ENCODE measurements around the gene LYPLAL1. TPM values are rescaled to one million over a fixed set of nuclear protein-coding genes. Genes with fewer than 3 reads are reported as not detected.

Gene LYPLAL1
- total and polyA plus RNA-seq, 2 of the 13 experiments (the other 11 are each of a cell fraction or from before 2014, with no cell fraction given): 17.0 to 31.6 TPM

DNA sequence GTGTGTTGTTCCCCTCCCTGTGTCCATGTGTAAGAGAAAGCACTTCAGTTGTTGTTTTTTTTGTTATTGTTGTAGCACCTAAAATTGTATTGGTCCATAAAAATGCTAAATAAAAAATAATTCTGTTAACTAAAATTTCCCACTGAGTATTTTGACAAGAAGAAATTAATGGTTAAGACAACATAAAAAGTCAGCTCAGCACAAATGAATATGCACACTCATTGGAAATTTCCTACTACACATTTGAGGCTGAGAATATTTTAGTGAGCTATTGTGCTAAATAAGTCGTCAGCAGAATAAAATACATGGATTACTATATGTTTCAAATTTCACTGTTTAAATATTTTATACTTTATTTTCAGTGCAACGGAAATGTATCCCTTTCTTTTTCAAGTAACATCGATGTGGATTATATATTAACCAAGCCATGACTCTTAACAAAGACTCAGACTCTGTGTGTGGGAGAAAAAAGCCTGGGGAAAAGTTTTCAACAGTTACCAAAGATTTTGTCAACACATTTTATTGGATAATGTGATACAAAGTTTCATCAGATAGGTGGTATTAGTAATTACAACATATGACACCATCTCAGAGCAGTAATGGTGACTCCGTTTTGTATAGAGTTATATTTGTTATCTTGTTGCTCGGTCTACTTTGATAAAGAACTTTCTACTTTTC is 63.4 kb downstream of the LYPLAL1 start:
- Histone ChIP-seq H3K9ac (ENCODE audit: insufficient read depth, low read depth, low read length) (no peak overlapping the region), H3K4me1 (ENCODE audit: insufficient read depth, low read length) (peaks cover 16% of the 10 kb centered on the region), H3K4me3 (replicated peaks in 1 of 3; ENCODE audit: insufficient read depth in 1 of 3, low read depth in 2 of 3, low read length in 3 of 3) (no peak overlapping the region; a peak in 1 of 6 replicates), H3K27me3 (ENCODE audit: control insufficient read depth in 1 of 2, insufficient read depth in 2 of 2, low read length in 2 of 2) (no peaks in the 10 kb centered on the region), H3K79me2 (ENCODE audit: insufficient read depth, low read length) (no peaks in the 10 kb centered on the region), H3K27ac (ENCODE audit: extremely low read length, insufficient read depth, low read length) (peak overlapping the region; percentile 36), H3K36me3 (replicated peaks in 1 of 2; ENCODE audit: control insufficient read depth in 1 of 2, insufficient read depth in 2 of 2, low read length in 2 of 2) (no peaks in the 10 kb centered on the region), H4K20me1 (ENCODE audit: insufficient read depth, low read length) (no peaks in the 10 kb centered on the region), H3K9me3 (ENCODE audit: low read length) (no peaks in the 10 kb centered on the region), H3K4me2 (ENCODE audit: low read depth, low read length) (peak overlapping the region; percentile 36), H2AFZ (ENCODE audit: low read length) (peak overlapping the region; percentile 50)
- DNase-seq (ENCODE audit: low spot score): peak; percentile 24
- ChIA-PET POLR2A (no interaction called here), CTCF (ENCODE audit: low intra/inter-chr PET ratio, low total read pairs) (no interaction called here)
- no TSS peak for BruUV-seq (replicated peaks)
- 46% methylated on average over 5 of the region's 5 CpGs for WGBS (ENCODE audit: low lambda C conversion rate)
- FAIRE-seq: no peak
- intact Hi-C loops (cut with micrococcal nuclease; ENCODE audit: unreplicated experiment) (no loop called here), in situ Hi-C loops (cut with HindIII; ENCODE audit: extremely low pct_ligation_motif_present, low pct_unique_long_range_greater_than_20kb) (no loop called here)
- ATAC-seq: peak; percentile 87
- no peak for TF ChIP-seq ZBTB38 (CRISPR knock-in tag; IDR thresholded peaks at IDR 0.05)
- TF ChIP-seq, protein P1, sequence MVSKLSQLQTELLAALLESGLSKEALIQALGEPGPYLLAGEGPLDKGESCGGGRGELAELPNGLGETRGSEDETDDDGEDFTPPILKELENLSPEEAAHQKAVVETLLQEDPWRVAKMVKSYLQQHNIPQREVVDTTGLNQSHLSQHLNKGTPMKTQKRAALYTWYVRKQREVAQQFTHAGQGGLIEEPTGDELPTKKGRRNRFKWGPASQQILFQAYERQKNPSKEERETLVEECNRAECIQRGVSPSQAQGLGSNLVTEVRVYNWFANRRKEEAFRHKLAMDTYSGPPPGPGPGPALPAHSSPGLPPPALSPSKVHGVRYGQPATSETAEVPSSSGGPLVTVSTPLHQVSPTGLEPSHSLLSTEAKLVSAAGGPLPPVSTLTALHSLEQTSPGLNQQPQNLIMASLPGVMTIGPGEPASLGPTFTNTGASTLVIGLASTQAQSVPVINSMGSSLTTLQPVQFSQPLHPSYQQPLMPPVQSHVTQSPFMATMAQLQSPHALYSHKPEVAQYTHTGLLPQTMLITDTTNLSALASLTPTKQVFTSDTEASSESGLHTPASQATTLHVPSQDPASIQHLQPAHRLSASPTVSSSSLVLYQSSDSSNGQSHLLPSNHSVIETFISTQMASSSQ (IDR thresholded peaks at IDR 0.05; ENCODE audit: low read depth): 0 out of 2 replicates have a peak, but pooled peaks have one; percentile 56
- TF ChIP-seq, protein P1 (CRISPR knock-in tag; IDR thresholded peaks at IDR 0.05; ENCODE audit: borderline replicate concordance): peak; percentile 32; the same call in 1 of the 2 replicates
- TF ChIP-seq, protein P2, sequence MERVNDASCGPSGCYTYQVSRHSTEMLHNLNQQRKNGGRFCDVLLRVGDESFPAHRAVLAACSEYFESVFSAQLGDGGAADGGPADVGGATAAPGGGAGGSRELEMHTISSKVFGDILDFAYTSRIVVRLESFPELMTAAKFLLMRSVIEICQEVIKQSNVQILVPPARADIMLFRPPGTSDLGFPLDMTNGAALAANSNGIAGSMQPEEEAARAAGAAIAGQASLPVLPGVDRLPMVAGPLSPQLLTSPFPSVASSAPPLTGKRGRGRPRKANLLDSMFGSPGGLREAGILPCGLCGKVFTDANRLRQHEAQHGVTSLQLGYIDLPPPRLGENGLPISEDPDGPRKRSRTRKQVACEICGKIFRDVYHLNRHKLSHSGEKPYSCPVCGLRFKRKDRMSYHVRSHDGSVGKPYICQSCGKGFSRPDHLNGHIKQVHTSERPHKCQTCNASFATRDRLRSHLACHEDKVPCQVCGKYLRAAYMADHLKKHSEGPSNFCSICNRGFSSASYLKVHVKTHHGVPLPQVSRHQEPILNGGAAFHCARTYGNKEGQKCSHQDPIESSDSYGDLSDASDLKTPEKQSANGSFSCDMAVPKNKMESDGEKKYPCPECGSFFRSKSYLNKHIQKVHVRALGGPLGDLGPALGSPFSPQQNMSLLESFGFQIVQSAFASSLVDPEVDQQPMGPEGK (CRISPR knock-in tag; IDR thresholded peaks at IDR 0.05): no peak
- TF ChIP-seq, protein P3, sequence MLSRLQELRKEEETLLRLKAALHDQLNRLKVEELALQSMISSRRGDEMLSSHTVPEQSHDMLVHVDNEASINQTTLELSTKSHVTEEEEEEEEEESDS (CRISPR knock-in tag; IDR thresholded peaks at IDR 0.05; ENCODE audit: borderline replicate concordance): no peak
- no peak for TF ChIP-seq ZSCAN21 (CRISPR knock-in tag; IDR thresholded peaks at IDR 0.05; ENCODE audit: borderline replicate concordance)
- no peak for TF ChIP-seq ZNF547 (CRISPR knock-in tag; IDR thresholded peaks at IDR 0.05)
- no peak for TF ChIP-seq XBP1 (CRISPR knock-in tag; IDR thresholded peaks at IDR 0.05)
- TF ChIP-seq JUN (CRISPR knock-in tag; IDR thresholded peaks at IDR 0.05): no peak
- TF ChIP-seq, protein P4, sequence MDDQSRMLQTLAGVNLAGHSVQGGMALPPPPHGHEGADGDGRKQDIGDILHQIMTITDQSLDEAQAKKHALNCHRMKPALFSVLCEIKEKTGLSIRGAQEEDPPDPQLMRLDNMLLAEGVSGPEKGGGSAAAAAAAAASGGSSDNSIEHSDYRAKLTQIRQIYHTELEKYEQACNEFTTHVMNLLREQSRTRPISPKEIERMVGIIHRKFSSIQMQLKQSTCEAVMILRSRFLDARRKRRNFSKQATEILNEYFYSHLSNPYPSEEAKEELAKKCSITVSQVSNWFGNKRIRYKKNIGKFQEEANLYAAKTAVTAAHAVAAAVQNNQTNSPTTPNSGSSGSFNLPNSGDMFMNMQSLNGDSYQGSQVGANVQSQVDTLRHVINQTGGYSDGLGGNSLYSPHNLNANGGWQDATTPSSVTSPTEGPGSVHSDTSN (CRISPR knock-in tag; IDR thresholded peaks at IDR 0.05; ENCODE audit: borderline replicate concordance): no peak
- TF ChIP-seq, protein P5, sequence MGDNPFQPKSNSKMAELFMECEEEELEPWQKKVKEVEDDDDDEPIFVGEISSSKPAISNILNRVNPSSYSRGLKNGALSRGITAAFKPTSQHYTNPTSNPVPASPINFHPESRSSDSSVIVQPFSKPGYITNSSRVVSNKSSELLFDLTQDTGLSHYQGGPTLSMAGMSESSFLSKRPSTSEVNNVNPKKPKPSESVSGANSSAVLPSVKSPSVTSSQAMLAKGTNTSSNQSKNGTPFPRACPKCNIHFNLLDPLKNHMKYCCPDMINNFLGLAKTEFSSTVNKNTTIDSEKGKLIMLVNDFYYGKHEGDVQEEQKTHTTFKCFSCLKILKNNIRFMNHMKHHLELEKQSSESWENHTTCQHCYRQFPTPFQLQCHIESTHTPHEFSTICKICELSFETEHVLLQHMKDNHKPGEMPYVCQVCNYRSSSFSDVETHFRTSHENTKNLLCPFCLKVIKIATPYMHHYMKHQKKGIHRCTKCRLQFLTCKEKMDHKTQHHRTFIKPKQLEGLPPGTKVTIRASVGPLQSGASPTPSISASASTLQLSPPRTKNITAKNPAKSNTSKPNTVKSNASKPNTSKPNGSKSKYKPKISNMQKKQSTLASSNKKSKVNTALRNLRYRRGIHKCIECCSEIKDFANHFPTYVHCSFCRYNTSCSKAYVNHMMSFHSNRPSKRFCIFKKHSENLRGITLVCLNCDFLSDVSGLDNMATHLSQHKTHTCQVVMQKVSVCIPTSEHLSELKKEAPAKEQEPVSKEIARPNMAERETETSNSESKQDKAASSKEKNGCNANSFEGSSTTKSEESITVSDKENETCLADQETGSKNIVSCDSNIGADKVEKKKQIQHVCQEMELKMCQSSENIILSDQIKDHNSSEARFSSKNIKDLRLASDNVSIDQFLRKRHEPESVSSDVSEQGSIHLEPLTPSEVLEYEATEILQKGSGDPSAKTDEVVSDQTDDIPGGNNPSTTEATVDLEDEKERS (CRISPR knock-in tag; IDR thresholded peaks at IDR 0.05): no peak
